ENCODE measurements around the gene NKX2-3.

DNA sequence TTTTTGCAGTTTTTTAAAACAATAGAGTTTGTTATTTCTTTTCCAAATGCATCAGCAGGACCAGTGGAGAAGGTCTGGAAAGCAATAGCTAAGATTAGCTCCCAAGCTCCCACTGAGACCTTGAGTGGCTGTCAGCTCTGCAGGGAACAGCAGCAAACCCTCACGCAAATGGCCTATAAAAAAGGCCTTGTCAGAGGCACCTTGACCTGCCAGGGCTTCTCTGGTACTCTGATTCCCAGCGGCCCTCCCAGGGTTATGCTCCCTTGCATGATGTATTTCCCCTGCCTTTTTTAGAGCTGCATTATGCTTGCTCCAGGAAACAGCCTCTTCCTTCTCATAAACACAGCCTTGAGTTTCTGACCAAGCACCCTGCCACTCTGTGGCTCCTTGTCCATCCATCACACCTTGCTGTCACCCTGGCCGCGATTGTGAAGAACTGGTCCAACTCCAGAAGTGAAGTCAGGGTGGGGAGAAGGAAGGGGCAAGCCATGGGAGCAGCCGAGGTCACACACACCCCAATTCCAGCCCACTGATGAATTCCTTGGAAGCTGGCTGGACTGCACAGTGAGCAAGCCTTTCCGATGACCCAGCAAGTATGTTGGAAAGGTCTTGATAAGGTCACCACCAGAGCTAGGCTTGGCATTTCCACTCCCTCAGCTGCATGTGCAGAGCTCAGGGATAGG lies 35.3 kb upstream of the NKX2-3 start:
- TF ChIP-seq, protein P1, sequence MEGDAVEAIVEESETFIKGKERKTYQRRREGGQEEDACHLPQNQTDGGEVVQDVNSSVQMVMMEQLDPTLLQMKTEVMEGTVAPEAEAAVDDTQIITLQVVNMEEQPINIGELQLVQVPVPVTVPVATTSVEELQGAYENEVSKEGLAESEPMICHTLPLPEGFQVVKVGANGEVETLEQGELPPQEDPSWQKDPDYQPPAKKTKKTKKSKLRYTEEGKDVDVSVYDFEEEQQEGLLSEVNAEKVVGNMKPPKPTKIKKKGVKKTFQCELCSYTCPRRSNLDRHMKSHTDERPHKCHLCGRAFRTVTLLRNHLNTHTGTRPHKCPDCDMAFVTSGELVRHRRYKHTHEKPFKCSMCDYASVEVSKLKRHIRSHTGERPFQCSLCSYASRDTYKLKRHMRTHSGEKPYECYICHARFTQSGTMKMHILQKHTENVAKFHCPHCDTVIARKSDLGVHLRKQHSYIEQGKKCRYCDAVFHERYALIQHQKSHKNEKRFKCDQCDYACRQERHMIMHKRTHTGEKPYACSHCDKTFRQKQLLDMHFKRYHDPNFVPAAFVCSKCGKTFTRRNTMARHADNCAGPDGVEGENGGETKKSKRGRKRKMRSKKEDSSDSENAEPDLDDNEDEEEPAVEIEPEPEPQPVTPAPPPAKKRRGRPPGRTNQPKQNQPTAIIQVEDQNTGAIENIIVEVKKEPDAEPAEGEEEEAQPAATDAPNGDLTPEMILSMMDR (IDR thresholded peaks at IDR 0.05): no peak
- no peak for TF ChIP-seq POLR2A (IDR thresholded peaks at IDR 0.05)

Data from uterus (tissue), 2 donors.